Measurements from ENCODE around the gene EDN3. TPM values are rescaled to one million over a fixed set of nuclear protein-coding genes. Genes with fewer than 3 reads are reported as not detected.
"Not testable (repeated sequence)": the region's sequence is repeated elsewhere in the genome, so short reads cannot be mapped to it uniquely, and the experiment has no call there.

EDN3 gene
- total RNA-seq, 2 donors from 2014 or later: 60.6 to 63.1 TPM

GRCh38 chr20:59328071-59328470, 27.7 kb downstream of the EDN3 start:
- DNase-seq: no peak
- intact Hi-C loops (cut with DNase I, micrococcal nuclease): no loop called here
- no peak for ATAC-seq

GRCh38 chr20:59331721-59332329, 31.4 kb downstream of the EDN3 start:
- intact Hi-C loops (cut with DNase I, micrococcal nuclease): no loop called here
- ATAC-seq: no peak
- no peak for DNase-seq

GRCh38 chr20:59333260-59333845, 32.9 kb downstream of the EDN3 start:
- ATAC-seq: peak; percentile 92
- peak; percentile 41 to 53 for DNase-seq
- intact Hi-C loops (cut with DNase I, micrococcal nuclease): no loop called here

GRCh38 chr20:59333951-59334350, 33.5 kb downstream of the EDN3 start:
- peak; percentile 52 to 88 for DNase-seq
- ATAC-seq: peak; percentile 54
- intact Hi-C loops (cut with DNase I, micrococcal nuclease): no loop called here

GRCh38 chr20:59334651-59335300, 34.4 kb downstream of the EDN3 start:
- intact Hi-C loops (cut with DNase I, micrococcal nuclease): no loop called here
- no peak for ATAC-seq
- DNase-seq: no peak

- DNase-seq (no peak), ATAC-seq (no peak)
- intact Hi-C loops (cut with DNase I, micrococcal nuclease): no loop called here
These were observed 35.0 kb downstream of the EDN3 start for GRCh38 chr20:59335377-59335776.

- intact Hi-C loops (cut with DNase I, micrococcal nuclease): no loop called here
- ATAC-seq (no peak), DNase-seq (no peak)
These were observed 36.1 kb downstream of the EDN3 start for GRCh38 chr20:59336540-59336939.

GRCh38 chr20:59338444-59338843, 38.0 kb downstream of the EDN3 start:
- intact Hi-C loops (cut with DNase I, micrococcal nuclease); ATAC-seq; DNase-seq: not testable (repeated sequence)

GRCh38 chr20:59340201-59340885, 39.9 kb downstream of the EDN3 start:
- intact Hi-C loops (cut with DNase I, micrococcal nuclease): no loop called here
- ATAC-seq (no peak), DNase-seq (no peak)

GRCh38 chr20:59341285-59342022, 41.0 kb downstream of the EDN3 start:
- ATAC-seq; DNase-seq; intact Hi-C loops (cut with DNase I, micrococcal nuclease): not testable (repeated sequence)

GRCh38 chr20:59342023-59342957, 41.9 kb downstream of the EDN3 start:
- DNase-seq: peak in 1 of 2 donors; percentile 37
- peak; percentile 73 for ATAC-seq
- intact Hi-C loops (cut with DNase I, micrococcal nuclease): no loop called here

- intact Hi-C loops (cut with DNase I, micrococcal nuclease): no loop called here
- no peak for DNase-seq
- ATAC-seq: no peak
These were observed 45.6 kb downstream of the EDN3 start for GRCh38 chr20:59346061-59346460.

- ATAC-seq (no peak), DNase-seq (no peak)
- intact Hi-C loops (cut with DNase I, micrococcal nuclease): no loop called here
These were observed 48.9 kb downstream of the EDN3 start for GRCh38 chr20:59349277-59349676.

- intact Hi-C loops (cut with DNase I, micrococcal nuclease): no loop called here
- no peak for ATAC-seq
- no peak for DNase-seq
These were observed 50.1 kb downstream of the EDN3 start for GRCh38 chr20:59350330-59351156.

GRCh38 chr20:59351157-59352040, 51.0 kb downstream of the EDN3 start:
- ATAC-seq: peak; percentile 93
- DNase-seq: peak in 1 of 2 donors; percentile 35

GRCh38 chr20:59352541-59352940, 52.1 kb downstream of the EDN3 start:
- DNase-seq (no peak), ATAC-seq (no peak)
- intact Hi-C loops (cut with DNase I, micrococcal nuclease): no loop called here

More at GRCh38 chr20:59351157-59352040, 51.0 kb downstream of the EDN3 start:
- intact Hi-C loops (cut with DNase I, micrococcal nuclease): no loop called here
